Adrenal gland (tissue), 12 donors: Measurements from ENCODE around the gene FOXA3. TPM values are rescaled to one million over a fixed set of nuclear protein-coding genes. Genes with fewer than 3 reads are reported as not detected.

Source experiments
- DNase-seq, 7 donors: peaks; one replicate each; pipeline ENCODE4 v3.0.0-alpha.2; 2019 to 2020
- H3K27ac ChIP-seq, 5 donors: fragments of 200-600 bp; sonication (generic) in 4 of 5; 1 replicate in 3 of 5; 2 replicates in 2 of 5; pipeline versions ENCODE4 v1.5.1 to v1.8.0; 2016 to 2020; ENCODE audit warnings: mild to moderate bottlenecking in 1 of 5
- H3K27me3 ChIP-seq: fragments of 200-600 bp; 2 replicates; pipeline ENCODE4 v1.8.0; 2021
- H3K36me3 ChIP-seq, 2 donors: fragments of 200-600 bp; replicated peaks in 1 of 2; 1 replicate in 1 of 2; 2 replicates in 1 of 2; pipeline versions ENCODE4 v1.5.1 to v1.8.0; 2018 to 2022
- H3K4me1 ChIP-seq, 2 donors: fragments of 200-600 bp; replicated peaks in 1 of 2; 1 replicate in 1 of 2; 2 replicates in 1 of 2; pipeline versions ENCODE4 v1.5.1 to v1.8.0; 2018 to 2021
- H3K4me3 ChIP-seq, 4 donors: fragments of 200-600 bp; sonication (generic) in 3 of 4; one replicate each; pipeline ENCODE4 v1.5.1; 2016 to 2018
- H3K9me3 ChIP-seq, 3 donors: fragments of 200-600 bp; sonication (generic) in 1 of 3; replicated peaks in 1 of 3; 1 replicate in 2 of 3; 2 replicates in 1 of 3; pipeline versions ENCODE4 v1.5.1 to v1.8.0; 2016 to 2021
- CTCF ChIP-seq, 6 experiments: fragments of 450-650 bp in 4 of 6; fragments of 200-600 bp in 2 of 6; sonication (generic) in 1 of 6; IDR thresholded peaks; 1 replicate in 5 of 6; 2 replicates in 1 of 6; pipeline versions ENCODE4 v1.5.1 to v1.8.0; 2016 to 2021; ENCODE audit warnings: antibody characterized with exemption in 6 of 6, mild to moderate bottlenecking in 2 of 6, moderate library complexity in 1 of 6
- POLR2A ChIP-seq, 2 donors: fragments of 450-650 bp; IDR thresholded peaks; one replicate each; pipeline ENCODE4 v1.6.1; 2017; ENCODE audit warnings: antibody characterized with exemption in 2 of 2, mild to moderate bottlenecking in 2 of 2, moderate library complexity in 1 of 2
- WGBS, 4 donors: extraction: QIAGEN DNeasy Blood & Tissue Kit in 2 of 4; methylation state at CpG; one replicate each; pipeline versions ENCODE4 v1.1.5 to v1.1.7; 2013 to 2017; 5-methylcytosine and 5-hydroxymethylcytosine counted together
- intact Hi-C, 2 donors: fragments of 100-400 bp; cut with DNase I; formaldehyde crosslinking; loops; one replicate each; pipeline versions ENCODE4 v1.14.1 to v1.15.0; 2022 to 2023
- polyA plus RNA-seq, 3 donors: library from polyadenylated mRNA; stranded (reverse); fragments of 200-250 nt in 2 of 3; fragments of 350-450 nt in 1 of 3; fragmentation: Illumina TruSeq in 1 of 3; extraction: RNeasy Lipid Tissue Mini Kit (QIAGEN cat#74804) in 1 of 3; gene quantifications; one replicate each; pipeline ENCODE4 v1.2.3, GENCODE V29; 2013 to 2014
- total RNA-seq, 9 donors: library from RNA; depleted of rRNA in 4 of 9; stranded (reverse); fragments of >200 nt in 4 of 9; fragments of 120-200 nt in 1 of 9; fragmentation: NEBNext Ultra II Directional in 1 of 9; extraction: Animal tissue kit (Norgen Biotek cat#: 25700) in 1 of 9; gene quantifications; one replicate each; pipeline versions ENCODE4 v1.1.0 to v1.2.4, GENCODE V29; 2013 to 2023
- donor health status: healthy with polysubstance abuse.
- donor health status: Bipolar disorder and iron deficiency.
- donor health status: DM: yes; HTN: yes; CAD: no.
- donor health status: DM: no; HTN: no; CAD: no.
- donor health status: DM: no; HTN: no; CAD: no.
- donor health status: DM: yes; HTN: yes; CAD: no.

The FOXA3 gene
- total and polyA plus RNA-seq, 12 donors: 0.03 to 0.94 TPM; not detected in 10

GRCh38 chr19:45848922-45849321 lies 15.2 kb upstream of the FOXA3 start:
- Histone ChIP-seq H3K36me3 (peaks cover 0 to 97% of the 10 kb centered on the region in 2 donors), H3K4me3 (no peak overlapping the region), H3K9me3 (no peaks in the 10 kb centered on the region), H3K27ac (no peak overlapping the region), H3K27me3 (no peaks in the 10 kb centered on the region), H3K4me1 (no peaks in the 10 kb centered on the region)
- DNase-seq: no peak
- intact Hi-C loops: no loop called here
- WGBS, 4 donors: 91 to 96% (median 93%) methylated on average over 4 of the region's 4 CpGs
- TF ChIP-seq CTCF (IDR thresholded peaks at IDR 0.05) (no peak), POLR2A (IDR thresholded peaks at IDR 0.05) (no peak)

GRCh38 chr19:45852145-45852750 lies 11.9 kb upstream of the FOXA3 start:
- no peak for TF ChIP-seq POLR2A (IDR thresholded peaks at IDR 0.05)
- no peak for TF ChIP-seq CTCF (IDR thresholded peaks at IDR 0.05)
- 83 to 90% (median 89%) methylated on average over 10 of the region's 10 CpGs for WGBS, 4 donors
- intact Hi-C loops: no loop called here
- H3K27me3 ChIP-seq: no peaks in the 10 kb centered on the region
- H3K9me3 ChIP-seq: no peaks in the 10 kb centered on the region
- no peak overlapping the region for H3K4me3 ChIP-seq
- peaks cover 0 to 73% of the 10 kb centered on the region in 2 donors for H3K36me3 ChIP-seq
- H3K4me1 ChIP-seq: no peaks in the 10 kb centered on the region
- no peak overlapping the region for H3K27ac ChIP-seq
- DNase-seq: no peak

GRCh38 chr19:45852983-45853382 lies 11.1 kb upstream of the FOXA3 start:
- H3K27me3 ChIP-seq: no peaks in the 10 kb centered on the region
- H3K4me3 ChIP-seq: no peak overlapping the region
- no peak for DNase-seq
- intact Hi-C loops: no loop called here
- no peak overlapping the region for H3K27ac ChIP-seq
- 82 to 87% (median 83%) methylated on average over 7 of the region's 7 CpGs for WGBS, 4 donors
- H3K4me1 ChIP-seq: no peaks in the 10 kb centered on the region
- peaks cover 0 to 66% of the 10 kb centered on the region in 2 donors for H3K36me3 ChIP-seq
- H3K9me3 ChIP-seq: no peaks in the 10 kb centered on the region
- TF ChIP-seq CTCF (IDR thresholded peaks at IDR 0.05) (no peak), POLR2A (IDR thresholded peaks at IDR 0.05) (no peak)

- H3K4me1 ChIP-seq: no peaks in the 10 kb centered on the region
- no peaks in the 10 kb centered on the region for H3K9me3 ChIP-seq
- H3K4me3 ChIP-seq: no peak overlapping the region
- peaks cover 0 to 61% of the 10 kb centered on the region in 2 donors for H3K36me3 ChIP-seq
- intact Hi-C loops: no loop called here
- 90 to 96% (median 95%) methylated on average over 13 to 16 of the region's 16 CpGs for WGBS, 4 donors
- no peak overlapping the region for H3K27ac ChIP-seq
- TF ChIP-seq POLR2A (IDR thresholded peaks at IDR 0.05): no peak
- TF ChIP-seq CTCF (IDR thresholded peaks at IDR 0.05): no peak
- DNase-seq: no peak
- no peaks in the 10 kb centered on the region for H3K27me3 ChIP-seq
These were observed 9.9 kb upstream of the FOXA3 start for GRCh38 chr19:45854167-45854778.
